SJSA1 (cell line): Measurements from ENCODE around the gene RSPH4A. TPM values are rescaled to one million over a fixed set of nuclear protein-coding genes. Genes with fewer than 3 reads are reported as not detected.

Source experiments
- DNase-seq, 2 experiments: peaks; one replicate each; pipeline ENCODE4 v3.0.0-alpha.2; 2015 to 2020; ENCODE audit warnings: low spot score in 2 of 2, low read depth in 1 of 2
- H3K27ac ChIP-seq: fragments of 250-450 bp; sonication (Bioruptor Pico); 2 replicates; pipeline ENCODE4 v1.5.1; 2020; ENCODE audit warnings: mild to moderate bottlenecking, moderate library complexity
- H3K27me3 ChIP-seq: fragments of 250-450 bp; sonication (Bioruptor Pico); replicated peaks from 2 replicates; pipeline ENCODE4 v1.5.1; 2020; ENCODE audit warnings: mild to moderate bottlenecking, moderate library complexity
- H3K36me3 ChIP-seq: fragments of 250-450 bp; sonication (Bioruptor Pico); 2 replicates; pipeline ENCODE4 v1.5.1; 2020; ENCODE audit warnings: mild to moderate bottlenecking
- H3K4me1 ChIP-seq: fragments of 250-450 bp; sonication (Bioruptor Pico); replicated peaks from 2 replicates; pipeline ENCODE4 v1.6.1; 2021; ENCODE audit warnings: mild to moderate bottlenecking
- H3K4me3 ChIP-seq: fragments of 250-450 bp; sonication (Bioruptor Pico); 2 replicates; pipeline ENCODE4 v1.5.1; 2020; ENCODE audit warnings: mild to moderate bottlenecking
- H3K9me3 ChIP-seq: fragments of 250-450 bp; sonication (Bioruptor Pico); replicated peaks from 2 replicates; pipeline ENCODE4 v1.5.1; 2020; ENCODE audit warnings: mild to moderate bottlenecking
- total RNA-seq: library from RNA; depleted of rRNA; stranded (reverse); fragments of >200 nt; shearing (Covaris generic); gene quantifications from 2 replicates; pipeline ENCODE4 v1.2.3, GENCODE V29; 2014; rRNA removed

RSPH4A gene
- total RNA-seq = 0.05 TPM in 1 of 2 replicates, not detected in the other

DNA sequence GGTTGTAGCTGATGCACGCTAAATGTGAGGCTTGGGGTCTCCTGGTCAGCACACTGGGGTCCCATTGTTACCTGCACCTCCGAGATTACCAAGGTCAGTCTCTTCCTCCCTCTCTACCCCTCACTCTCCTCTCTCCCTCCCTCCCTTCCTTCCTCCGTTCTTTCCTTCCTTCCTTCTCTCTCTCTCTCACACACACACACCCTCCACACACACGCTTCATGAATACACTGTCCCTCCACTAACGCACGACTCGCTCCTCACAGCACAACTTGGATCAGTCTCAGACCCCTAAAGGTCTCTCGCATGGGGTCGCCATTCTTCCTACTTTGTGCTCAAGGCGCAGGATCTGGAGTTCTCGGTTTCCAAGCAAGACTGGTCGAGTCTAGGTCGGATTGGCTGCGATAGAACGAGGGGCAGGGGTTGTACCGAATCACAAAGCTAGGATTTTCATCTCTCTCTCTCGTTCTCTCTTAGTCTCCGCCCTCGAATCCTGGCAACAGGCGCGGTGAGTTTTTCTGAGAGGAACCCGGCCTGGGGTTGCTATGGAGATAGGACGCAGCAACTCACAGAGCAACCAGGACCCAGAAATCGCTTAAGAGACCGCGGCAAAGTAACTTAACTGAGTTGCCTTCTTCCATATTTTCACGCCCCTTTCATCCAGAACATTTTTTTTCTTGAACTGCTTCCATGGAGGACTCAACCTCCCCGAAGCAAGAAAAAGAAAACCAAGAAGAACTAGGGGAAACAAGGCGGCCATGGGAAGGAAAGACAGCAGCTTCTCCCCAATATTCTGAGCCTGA is at the start of gene RSPH4A:
TSS of gene RSPH4A (plus strand) at position 543 of the 800 bp plus-strand sequence. CDS start at position 688, 145 bp downstream.
- Histone ChIP-seq H3K4me1 (no peaks in the 10 kb centered on the region; the same call in 1 of the 2 replicates), H3K27ac (no peak within 1 kb of the TSS), H3K9me3 (no peaks in the 10 kb centered on the region), H3K36me3 (no peaks in the 10 kb centered on the region), H3K27me3 (no peaks in the 10 kb centered on the region), H3K4me3 (peak within 1 kb of the TSS; percentile 41)
- DNase-seq = peak; percentile 86 to 87

DNA sequence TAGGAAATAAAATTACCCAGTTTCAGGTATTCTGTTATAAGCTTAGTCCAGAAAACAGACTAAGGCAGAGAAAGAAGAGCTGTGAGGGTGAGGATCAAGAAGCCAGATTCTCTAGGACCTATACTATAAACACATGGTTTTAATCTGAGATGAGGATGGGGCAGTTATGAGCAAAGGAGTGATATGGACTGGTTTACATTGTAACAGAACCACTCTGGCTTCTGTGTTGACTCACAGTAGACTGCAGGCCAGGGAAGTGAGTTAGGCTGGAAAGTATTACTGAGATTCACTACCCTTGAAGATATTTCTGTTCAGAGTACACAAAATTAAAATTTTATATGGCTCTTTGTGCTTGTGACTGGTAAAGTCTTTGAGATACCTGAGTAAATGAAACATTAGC is 48.2 kb upstream of the RSPH4A start:
- Histone ChIP-seq H3K4me3 (no peak overlapping the region), H3K27me3 (no peaks in the 10 kb centered on the region), H3K9me3 (no peaks in the 10 kb centered on the region), H3K36me3 (peaks cover 3% of the 10 kb centered on the region), H3K4me1 (peaks cover 27% of the 10 kb centered on the region), H3K27ac (no peak overlapping the region)
- no peak for DNase-seq

DNA sequence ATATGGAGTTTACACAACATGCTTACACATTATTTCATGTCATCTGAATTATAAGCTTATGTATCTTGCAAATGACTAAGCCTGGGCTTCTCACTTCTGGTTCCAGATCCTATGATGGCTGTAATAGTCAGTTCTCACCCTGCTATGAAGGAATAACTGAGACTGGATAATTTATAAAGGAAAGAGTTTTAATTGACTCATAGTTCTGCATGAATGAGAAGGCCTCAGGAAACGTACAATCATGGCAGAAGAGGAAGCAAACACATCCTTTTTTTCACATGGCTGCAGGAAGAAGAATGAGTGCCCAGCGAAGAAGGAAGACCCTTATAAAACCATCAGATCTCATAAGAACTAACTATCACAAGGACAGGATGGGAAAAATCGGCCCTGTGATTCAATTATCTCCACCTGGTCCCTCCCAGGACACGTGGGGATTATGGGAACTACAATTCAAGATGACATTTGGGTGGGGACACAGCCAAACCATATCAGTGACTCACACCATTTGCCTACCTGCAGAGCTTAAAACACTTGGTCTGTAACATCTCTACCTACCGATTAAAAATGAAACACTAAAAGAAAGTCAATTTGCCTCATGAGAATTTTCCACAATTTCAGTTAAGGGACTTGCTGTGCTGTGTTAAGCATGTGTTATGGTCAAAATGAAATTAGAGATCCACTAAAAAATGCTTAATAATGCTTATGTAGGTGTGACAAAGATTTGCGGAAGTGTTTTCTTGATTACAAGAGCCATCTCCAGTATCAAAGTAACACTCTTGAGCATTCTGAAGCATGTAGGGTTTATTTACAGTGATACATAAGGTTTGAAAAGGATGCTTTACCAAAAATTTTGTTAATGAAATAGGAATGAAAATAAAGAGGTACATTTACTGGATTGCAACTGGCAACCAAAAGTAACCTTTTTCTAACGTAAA is 47.2 kb upstream of the RSPH4A start:
- Histone ChIP-seq H3K36me3 (peaks cover 8% of the 10 kb centered on the region), H3K4me1 (peaks cover 24% of the 10 kb centered on the region), H3K4me3 (no peak overlapping the region), H3K27ac (no peak overlapping the region), H3K9me3 (no peaks in the 10 kb centered on the region), H3K27me3 (no peaks in the 10 kb centered on the region)
- no peak for DNase-seq

DNA sequence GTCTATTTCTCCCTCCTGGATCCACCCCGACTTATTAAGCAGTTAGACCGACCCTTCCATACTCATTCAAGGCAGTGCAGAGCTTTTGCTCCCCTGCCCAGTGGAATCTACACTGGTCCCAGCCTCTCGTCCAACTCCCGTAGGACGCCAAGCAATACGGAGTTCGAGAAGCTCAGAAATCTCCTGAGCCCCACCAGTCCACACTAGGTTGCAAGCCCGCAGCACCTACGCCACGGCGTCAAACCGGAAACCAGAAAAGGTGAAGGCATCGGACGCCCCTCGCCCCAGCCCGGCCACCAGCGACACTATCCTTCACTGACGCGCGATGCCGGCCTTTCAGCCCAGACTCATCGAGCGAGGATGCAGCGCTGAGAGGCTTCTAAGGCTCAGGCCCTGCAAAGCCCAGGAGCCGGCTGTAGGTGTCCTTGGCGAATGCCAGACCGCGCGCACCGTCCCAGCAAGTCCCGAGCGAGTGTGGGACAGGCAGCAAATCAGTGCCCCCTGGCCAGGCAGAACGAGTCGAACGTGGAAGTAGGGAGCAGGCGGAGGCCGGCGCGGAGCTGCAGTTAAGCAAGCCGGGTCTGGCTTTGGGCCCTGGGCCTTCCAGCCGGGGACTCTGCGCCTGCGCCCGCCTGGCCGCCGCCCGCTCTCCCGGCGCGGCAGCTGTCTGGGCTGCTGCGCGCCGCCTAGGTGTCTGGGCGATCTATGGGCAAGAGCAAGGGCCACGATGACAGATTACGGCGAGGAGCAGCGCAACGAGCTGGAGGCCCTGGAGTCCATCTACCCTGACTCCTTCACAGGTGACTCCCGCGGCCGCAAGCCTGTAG is 45.2 kb upstream of the RSPH4A start, which contains the start of gene RWDD1:
TSS of gene RWDD1 (plus strand) at position 649 of the 827 bp plus-strand sequence. CDS start at position 728, 79 bp downstream.
- H3K4me3 ChIP-seq = peak within 1 kb of the TSS; percentile 75
- H3K36me3 ChIP-seq = peaks cover 25% of the 10 kb centered on the region
- no peaks in the 10 kb centered on the region for H3K9me3 ChIP-seq
- peak; percentile 96 to 99 for DNase-seq
- H3K27me3 ChIP-seq = no peaks in the 10 kb centered on the region
- peaks cover 13% of the 10 kb centered on the region for H3K4me1 ChIP-seq
- H3K27ac ChIP-seq = peak within 1 kb of the TSS; percentile 48

DNA sequence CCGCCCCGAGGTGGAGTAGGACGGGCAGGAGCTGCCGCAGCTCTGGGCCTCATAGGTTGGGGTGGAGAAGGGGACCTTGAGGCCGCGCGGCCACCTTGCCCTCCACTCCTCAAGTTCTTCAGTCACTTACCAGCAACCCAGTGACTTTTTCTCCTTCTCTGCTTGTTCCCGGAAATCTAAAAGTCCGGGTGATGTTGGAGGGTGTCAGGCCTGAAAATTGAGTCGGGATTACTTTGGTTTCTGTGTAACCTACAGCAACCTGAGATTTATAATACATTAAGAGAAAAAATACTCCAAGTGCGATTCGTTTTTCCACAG is 44.6 kb upstream of the RSPH4A start:
- H3K27me3 ChIP-seq = no peaks in the 10 kb centered on the region
- H3K9me3 ChIP-seq = no peaks in the 10 kb centered on the region
- no peak for DNase-seq
- H3K27ac ChIP-seq = peak overlapping the region; percentile 48
- peak overlapping the region; percentile 75 for H3K4me3 ChIP-seq
- peaks cover 31% of the 10 kb centered on the region for H3K36me3 ChIP-seq
- peaks cover 13% of the 10 kb centered on the region for H3K4me1 ChIP-seq

DNA sequence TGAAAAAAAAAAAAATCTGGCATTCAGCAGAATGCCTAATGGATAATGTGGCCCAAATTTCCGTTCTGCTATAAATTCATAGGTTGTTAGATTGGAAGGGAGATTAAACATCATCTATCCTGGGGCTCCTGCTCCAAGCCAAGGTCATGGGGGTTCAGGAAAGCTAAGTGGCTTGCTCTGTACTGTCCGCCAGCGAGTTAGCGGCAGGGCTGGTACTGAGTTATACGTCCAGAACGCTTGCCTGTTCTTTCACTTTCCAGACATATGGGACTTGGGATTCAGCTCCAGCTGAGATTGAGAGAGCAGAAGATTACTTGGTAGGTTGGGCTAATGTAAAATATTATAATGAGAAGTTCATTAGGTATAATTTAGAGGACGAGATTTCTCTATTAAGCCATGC is 44.1 kb upstream of the RSPH4A start:
- Histone ChIP-seq H3K4me1 (peaks cover 13% of the 10 kb centered on the region), H3K27me3 (no peaks in the 10 kb centered on the region), H3K36me3 (peaks cover 36% of the 10 kb centered on the region), H3K9me3 (no peaks in the 10 kb centered on the region), H3K27ac (peak overlapping the region; percentile 48), H3K4me3 (peak overlapping the region; percentile 75)
- peak in 1 of 2 experiments; percentile 41 for DNase-seq

DNA sequence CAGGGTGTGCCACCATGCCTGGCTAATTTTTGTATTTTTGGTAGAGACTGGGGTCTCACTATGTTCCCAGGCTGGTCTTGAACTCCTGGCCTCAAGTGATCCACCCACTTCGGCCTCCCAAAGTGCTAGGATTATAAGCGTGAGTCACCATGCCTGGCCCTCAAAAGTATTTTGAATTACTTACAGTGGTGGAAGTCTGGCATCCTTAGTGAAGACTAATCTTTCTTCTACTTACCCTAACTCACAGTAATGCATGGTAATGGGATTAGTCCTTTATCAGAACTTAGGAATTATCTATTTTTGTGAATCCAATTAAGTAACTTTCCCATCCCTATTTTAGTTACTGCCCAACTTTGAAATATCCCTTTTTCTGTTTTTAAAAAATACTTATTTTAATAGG is 41.1 kb upstream of the RSPH4A start:
- Histone ChIP-seq H3K27ac (no peak overlapping the region), H3K27me3 (no peaks in the 10 kb centered on the region), H3K36me3 (peaks cover 49% of the 10 kb centered on the region), H3K4me1 (peaks cover 14% of the 10 kb centered on the region), H3K9me3 (no peaks in the 10 kb centered on the region), H3K4me3 (no peak overlapping the region)
- DNase-seq = no peak

DNA sequence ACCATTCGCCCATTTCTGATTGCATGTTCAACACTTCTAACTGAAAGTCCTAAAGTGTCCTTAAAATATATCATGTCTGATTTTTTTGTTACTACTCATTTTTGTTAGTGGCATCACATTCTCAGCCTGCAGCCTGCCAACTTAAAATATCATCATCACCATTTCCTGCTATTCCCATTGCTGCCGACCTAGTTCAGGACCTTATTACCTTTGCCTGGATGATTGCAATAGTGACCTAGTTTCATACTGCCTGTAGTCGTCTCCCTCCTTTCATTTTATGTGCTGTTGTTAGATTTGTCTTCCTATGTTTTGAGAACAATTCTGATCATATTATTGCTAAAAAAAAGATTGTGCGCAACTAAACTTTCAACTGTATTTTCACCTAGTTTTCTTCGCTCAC is 38.8 kb upstream of the RSPH4A start:
- DNase-seq = no peak
- Histone ChIP-seq H3K36me3 (peaks cover 59% of the 10 kb centered on the region), H3K27ac (no peak overlapping the region), H3K4me3 (no peak overlapping the region), H3K27me3 (no peaks in the 10 kb centered on the region), H3K9me3 (no peaks in the 10 kb centered on the region), H3K4me1 (peaks cover 13% of the 10 kb centered on the region)

DNA sequence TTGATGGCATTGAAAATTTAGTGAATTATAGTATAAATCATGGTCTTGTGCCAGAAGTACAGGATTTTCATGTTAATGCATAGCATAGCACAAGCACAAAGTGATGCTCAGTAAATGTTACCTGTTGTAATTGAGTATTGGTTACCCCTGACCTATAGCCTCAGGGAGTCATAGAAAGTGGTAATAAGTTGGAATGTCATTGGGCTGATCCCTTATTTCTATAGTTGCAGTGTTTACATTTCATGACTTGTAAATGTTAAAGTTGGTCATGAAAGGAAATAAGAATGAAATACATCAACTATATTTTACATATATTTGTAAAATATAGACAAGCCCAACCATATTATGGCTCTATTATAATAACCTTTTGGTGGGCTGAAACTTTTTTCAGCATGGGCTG is 37.9 kb upstream of the RSPH4A start:
- DNase-seq = no peak
- no peaks in the 10 kb centered on the region for H3K9me3 ChIP-seq
- no peak overlapping the region for H3K4me3 ChIP-seq
- peaks cover 63% of the 10 kb centered on the region for H3K36me3 ChIP-seq
- H3K27ac ChIP-seq = no peak overlapping the region
- no peaks in the 10 kb centered on the region for H3K27me3 ChIP-seq
- peaks cover 5% of the 10 kb centered on the region; the same call in 1 of the 2 replicates for H3K4me1 ChIP-seq

DNA sequence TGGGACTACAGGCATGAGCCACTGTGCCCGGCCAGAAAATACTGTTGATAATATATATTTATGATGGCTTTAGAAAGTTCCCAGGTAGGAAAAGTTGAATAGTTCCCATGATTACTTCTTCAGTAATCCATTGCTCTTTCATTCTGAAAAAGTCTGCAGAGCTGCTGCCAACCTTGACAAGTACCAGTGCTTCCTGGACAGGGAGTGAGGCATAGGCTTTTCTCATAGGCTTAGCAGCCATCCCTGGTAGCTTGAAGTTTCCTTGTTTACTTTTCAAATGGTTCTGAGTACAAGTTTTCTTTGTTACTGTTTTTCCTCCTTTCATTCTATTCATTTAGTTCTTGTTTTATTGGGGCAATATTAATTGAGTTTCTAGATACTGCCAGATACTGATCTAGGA is 37.1 kb upstream of the RSPH4A start:
- no peak for DNase-seq
- Histone ChIP-seq H3K36me3 (peaks cover 60% of the 10 kb centered on the region), H3K27ac (no peak overlapping the region)

DNA sequence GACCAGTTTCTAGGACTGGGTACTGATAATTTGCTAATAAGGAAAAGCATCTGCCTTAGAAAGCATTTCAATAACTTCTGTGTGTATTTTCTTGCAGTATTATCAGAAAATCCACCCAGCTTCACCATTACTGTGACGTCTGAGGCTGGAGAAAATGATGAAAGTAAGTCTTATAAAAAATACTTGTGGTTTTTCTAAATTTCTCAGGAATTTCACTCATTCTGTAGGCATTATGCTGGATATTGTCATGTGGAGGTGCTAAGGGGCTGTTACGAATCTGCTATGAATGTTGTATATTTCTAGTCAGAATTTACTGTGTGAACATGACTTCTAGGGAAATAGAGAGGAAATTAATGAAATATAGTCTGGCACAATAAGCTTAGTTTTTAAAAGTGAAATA is 36.1 kb upstream of the RSPH4A start:
- Histone ChIP-seq H3K36me3 (peaks cover 63% of the 10 kb centered on the region), H3K27ac (peak overlapping the region; percentile 25)
- DNase-seq = peak in 1 of 2 experiments; percentile 43

More for the DNA sequence above, 37.1 kb upstream of the RSPH4A start:
- H3K9me3 ChIP-seq = no peaks in the 10 kb centered on the region
- no peaks in the 10 kb centered on the region for H3K27me3 ChIP-seq
- no peak overlapping the region for H3K4me3 ChIP-seq
- 0 out of 2 replicates have a peak, but pooled peaks cover 5% of the 10 kb centered on the region for H3K4me1 ChIP-seq

DNA sequence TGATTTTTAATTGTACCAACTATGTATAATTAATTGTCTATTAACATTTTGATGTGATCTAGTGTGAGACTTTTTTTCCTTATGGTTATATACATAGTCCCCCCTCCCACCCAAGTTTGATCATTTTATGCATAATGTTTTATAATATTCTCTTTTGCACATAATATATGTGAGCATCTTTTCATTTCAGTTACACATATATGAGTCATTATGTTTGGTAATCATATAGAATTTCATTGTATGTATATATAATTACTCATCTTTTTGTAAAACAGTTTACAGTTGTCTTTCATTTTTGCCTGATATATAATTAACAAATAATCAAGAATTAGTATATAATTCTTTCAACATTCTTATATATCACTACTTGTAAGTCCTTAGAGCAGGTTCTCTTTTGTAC is 30.0 kb upstream of the RSPH4A start:
- Histone ChIP-seq H3K36me3 (peaks cover 55% of the 10 kb centered on the region), H3K4me3 (no peak overlapping the region), H3K27me3 (no peaks in the 10 kb centered on the region), H3K4me1 (no peaks in the 10 kb centered on the region), H3K27ac (no peak overlapping the region), H3K9me3 (no peaks in the 10 kb centered on the region)
- DNase-seq = no peak

More for the DNA sequence above, 36.1 kb upstream of the RSPH4A start:
- Histone ChIP-seq H3K4me3 (no peak overlapping the region), H3K27me3 (no peaks in the 10 kb centered on the region), H3K9me3 (no peaks in the 10 kb centered on the region), H3K4me1 (0 out of 2 replicates have a peak, but pooled peaks cover 5% of the 10 kb centered on the region)

DNA sequence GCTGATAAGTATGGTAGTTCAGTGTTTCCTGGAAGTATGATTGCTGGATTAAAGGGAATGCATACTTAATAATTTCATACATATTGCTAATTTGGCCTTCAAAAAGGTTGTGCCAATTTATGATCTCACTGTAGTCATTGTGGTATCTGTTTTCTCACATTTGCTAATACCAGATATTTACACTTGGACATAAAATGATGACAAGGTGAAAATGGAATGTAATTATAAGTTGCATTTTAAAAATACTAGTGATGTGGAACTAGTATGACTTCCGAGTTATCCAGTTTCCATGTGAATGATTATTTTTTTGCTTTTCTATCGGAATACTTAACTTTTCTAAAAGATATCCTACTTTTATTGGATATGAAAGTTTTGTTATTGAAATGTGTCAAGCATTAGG is 29.5 kb upstream of the RSPH4A start:
- Histone ChIP-seq H3K27me3 (no peaks in the 10 kb centered on the region), H3K27ac (no peak overlapping the region), H3K4me1 (no peaks in the 10 kb centered on the region), H3K4me3 (no peak overlapping the region), H3K9me3 (no peaks in the 10 kb centered on the region), H3K36me3 (peaks cover 56% of the 10 kb centered on the region)
- no peak for DNase-seq
